Gastroesophageal sphincter (tissue), 3 donors: ENCODE measurements around the gene KRAS.

Source experiments
- CTCF ChIP-seq, 4 experiments: fragments of 200-600 bp in 2 of 4; fragments of 450-650 bp in 2 of 4; sonication (generic) in 1 of 4; IDR thresholded peaks; one replicate each; pipeline ENCODE4 v1.5.1; 2017 to 2019; ENCODE audit warnings: antibody characterized with exemption in 4 of 4, mild to moderate bottlenecking in 2 of 4, moderate library complexity in 2 of 4
- EP300 ChIP-seq: sonication (generic); formaldehyde crosslinking; IDR thresholded peaks from one replicate; pipeline ENCODE4 v1.6.1; 2017; ENCODE audit warnings: antibody characterized with exemption, mild to moderate bottlenecking
- POLR2A ChIP-seq, 2 donors: fragments of 450-650 bp; IDR thresholded peaks; one replicate each; pipeline ENCODE4 v1.6.1; 2017; ENCODE audit warnings: antibody characterized with exemption in 2 of 2, mild to moderate bottlenecking in 2 of 2, moderate library complexity in 1 of 2
- POLR2AphosphoS5 ChIP-seq: sonication (generic); formaldehyde crosslinking; IDR thresholded peaks from one replicate; pipeline ENCODE4 v1.6.1; 2017; ENCODE audit warnings: antibody characterized with exemption

GRCh38 chr12:25242981-25243679, 7.6 kb downstream of the KRAS start:
- TF ChIP-seq CTCF (IDR thresholded peaks at IDR 0.05) = no peak
- TF ChIP-seq POLR2A (IDR thresholded peaks at IDR 0.05) = no peak
- no peak for TF ChIP-seq EP300
- no peak for TF ChIP-seq POLR2AphosphoS5
